Karpas-422 (cell line): ENCODE results near the gene TRMU. TPM values are rescaled to one million over a fixed set of nuclear protein-coding genes. Genes with fewer than 3 reads are reported as not detected.

ENCODE experiments used
- DNase-seq: peaks from one replicate; pipeline ENCODE4 v3.0.0-alpha.2; 2015
- H2AFZ ChIP-seq: fragments of 200-600 bp; sonication (generic); 2 replicates; pipeline ENCODE4 v1.6.1; 2014; ENCODE audit warnings: antibody characterized with exemption, low read length, mixed read lengths
- H3K27ac ChIP-seq: fragments of 200-600 bp; sonication (generic); 2 replicates; pipeline ENCODE4 v1.5.1; 2014; ENCODE audit warnings: mild to moderate bottlenecking, low read length, moderate library complexity
- H3K27me3 ChIP-seq: fragments of 200-600 bp; sonication (generic); 2 replicates; pipeline ENCODE4 v1.6.1; 2014; ENCODE audit warnings: low read length, mixed read lengths
- H3K36me3 ChIP-seq: fragments of 200-600 bp; sonication (generic); 2 replicates; pipeline ENCODE4 v1.6.1; 2014; ENCODE audit warnings: low read length, mixed read lengths; ENCODE audit not compliant: insufficient read depth
- H3K4me1 ChIP-seq: fragments of 200-600 bp; sonication (generic); 2 replicates; pipeline ENCODE4 v1.6.1; 2014; ENCODE audit warnings: mild to moderate bottlenecking, low read length, mixed read lengths
- H3K4me2 ChIP-seq: fragments of 200-600 bp; sonication (generic); 2 replicates; pipeline ENCODE4 v1.6.1; 2014; ENCODE audit warnings: low read length, low read depth, mild to moderate bottlenecking; ENCODE audit not compliant: poor library complexity, severe bottlenecking
- H3K4me3 ChIP-seq: fragments of 200-600 bp; sonication (generic); 2 replicates; pipeline ENCODE4 v1.5.1; 2014; ENCODE audit warnings: mild to moderate bottlenecking, antibody characterized with exemption, low read length, mixed read lengths
- H3K79me2 ChIP-seq: fragments of 200-600 bp; sonication (generic); 2 replicates; pipeline ENCODE4 v1.6.1; 2014; ENCODE audit warnings: mild to moderate bottlenecking, low read length, mixed read lengths
- H3K9ac ChIP-seq: fragments of 200-600 bp; sonication (generic); 2 replicates; pipeline ENCODE4 v1.6.0; 2014; ENCODE audit warnings: low read length
- H3K9me2 ChIP-seq: fragments of 200-600 bp; sonication (generic), shearing (Covaris generic); replicated peaks from 2 replicates; pipeline ENCODE4 v1.6.0; 2014; ENCODE audit warnings: mild to moderate bottlenecking, low read length, moderate library complexity; ENCODE audit not compliant: insufficient read depth
- H3K9me3 ChIP-seq: fragments of 300-700, 200-600 bp; sonication (generic); 2 replicates; pipeline ENCODE4 v1.6.1; 2014; ENCODE audit warnings: low read length, mixed read lengths
- H4K20me1 ChIP-seq: fragments of 200-600 bp; sonication (generic); 2 replicates; pipeline ENCODE4 v1.6.1; 2014; ENCODE audit warnings: mild to moderate bottlenecking, antibody characterized with exemption, low read length, low read depth; ENCODE audit not compliant: insufficient read depth
- total RNA-seq: library from RNA; depleted of rRNA; stranded (reverse); fragments of >200 nt; shearing (Covaris generic); gene quantifications from 2 replicates; pipeline ENCODE4 v1.2.3, GENCODE V29; 2014; ENCODE audit warnings: low replicate concordance

The TRMU gene
- total RNA-seq, 1 experiment from 2014 or later: 48.4 TPM

- Histone ChIP-seq H3K4me3 (no peak overlapping the region), H3K4me2 (no peak overlapping the region), H3K79me2 (no peaks in the 10 kb centered on the region), H3K9me3 (no peaks in the 10 kb centered on the region), H3K9ac (no peak overlapping the region), H2AFZ (no peak overlapping the region), H4K20me1 (0 out of 2 replicates have a peak, but pooled peaks cover 4% of the 10 kb centered on the region), H3K4me1 (peaks cover 18% of the 10 kb centered on the region), H3K27ac (no peak overlapping the region), H3K36me3 (no peaks in the 10 kb centered on the region), H3K9me2 (no peaks in the 10 kb centered on the region), H3K27me3 (no peaks in the 10 kb centered on the region)
- no peak for DNase-seq
These were observed 33.6 kb downstream of the TRMU start for GRCh38 chr22:46368871-46369715.

GRCh38 chr22:46369716-46370583 lies 34.4 kb downstream of the TRMU start:
- no peaks in the 10 kb centered on the region for H3K9me2 ChIP-seq
- no peaks in the 10 kb centered on the region for H3K79me2 ChIP-seq
- H3K27me3 ChIP-seq: no peaks in the 10 kb centered on the region
- H3K4me3 ChIP-seq: no peak overlapping the region
- H3K4me1 ChIP-seq: peaks cover 10% of the 10 kb centered on the region
- H3K27ac ChIP-seq: no peak overlapping the region
- DNase-seq: no peak
- H3K9ac ChIP-seq: no peak overlapping the region
- H4K20me1 ChIP-seq: 0 out of 2 replicates have a peak, but pooled peaks cover 4% of the 10 kb centered on the region
- H3K4me2 ChIP-seq: no peak overlapping the region
- H3K36me3 ChIP-seq: no peaks in the 10 kb centered on the region
- no peaks in the 10 kb centered on the region for H3K9me3 ChIP-seq
- no peak overlapping the region for H2AFZ ChIP-seq

GRCh38 chr22:46370584-46371291 lies 35.2 kb downstream of the TRMU start:
- peaks cover 7% of the 10 kb centered on the region for H3K4me1 ChIP-seq
- no peak for DNase-seq
- no peaks in the 10 kb centered on the region for H4K20me1 ChIP-seq
- no peaks in the 10 kb centered on the region for H3K79me2 ChIP-seq
- no peaks in the 10 kb centered on the region for H3K36me3 ChIP-seq
- no peaks in the 10 kb centered on the region for H3K9me2 ChIP-seq
- peaks cover 2% of the 10 kb centered on the region for H3K9me3 ChIP-seq
- H3K9ac ChIP-seq: no peak overlapping the region
- no peaks in the 10 kb centered on the region for H3K27me3 ChIP-seq
- H3K4me3 ChIP-seq: no peak overlapping the region
- H2AFZ ChIP-seq: no peak overlapping the region
- H3K4me2 ChIP-seq: no peak overlapping the region
- no peak overlapping the region for H3K27ac ChIP-seq

- Histone ChIP-seq H4K20me1 (no peaks in the 10 kb centered on the region), H3K79me2 (no peaks in the 10 kb centered on the region), H3K27me3 (no peaks in the 10 kb centered on the region), H2AFZ (no peak overlapping the region), H3K36me3 (no peaks in the 10 kb centered on the region), H3K4me2 (no peak overlapping the region), H3K27ac (no peak overlapping the region), H3K9me3 (peaks cover 5% of the 10 kb centered on the region), H3K9ac (no peak overlapping the region), H3K4me3 (no peak overlapping the region), H3K4me1 (peaks cover 7% of the 10 kb centered on the region), H3K9me2 (no peaks in the 10 kb centered on the region)
- no peak for DNase-seq
These were observed 36.2 kb downstream of the TRMU start for GRCh38 chr22:46371623-46372226.

- no peaks in the 10 kb centered on the region for H3K79me2 ChIP-seq
- H3K9me2 ChIP-seq: no peaks in the 10 kb centered on the region
- H2AFZ ChIP-seq: no peak overlapping the region
- no peaks in the 10 kb centered on the region for H3K27me3 ChIP-seq
- H4K20me1 ChIP-seq: no peaks in the 10 kb centered on the region
- H3K4me2 ChIP-seq: no peak overlapping the region
- no peak for DNase-seq
- no peaks in the 10 kb centered on the region for H3K36me3 ChIP-seq
- H3K27ac ChIP-seq: no peak overlapping the region
- H3K9me3 ChIP-seq: peaks cover 5% of the 10 kb centered on the region
- H3K4me3 ChIP-seq: no peak overlapping the region
- H3K4me1 ChIP-seq: no peaks in the 10 kb centered on the region
- H3K9ac ChIP-seq: no peak overlapping the region
These were observed 37.2 kb downstream of the TRMU start for GRCh38 chr22:46372686-46373085.

- Histone ChIP-seq H3K27me3 (no peaks in the 10 kb centered on the region), H3K4me1 (no peaks in the 10 kb centered on the region), H3K9me2 (no peaks in the 10 kb centered on the region), H3K27ac (no peak overlapping the region), H3K9ac (no peak overlapping the region), H3K79me2 (no peaks in the 10 kb centered on the region), H3K4me3 (no peak overlapping the region), H2AFZ (no peak overlapping the region), H4K20me1 (no peaks in the 10 kb centered on the region), H3K36me3 (no peaks in the 10 kb centered on the region), H3K4me2 (no peak overlapping the region), H3K9me3 (peaks cover 5% of the 10 kb centered on the region)
- no peak for DNase-seq
These were observed 37.6 kb downstream of the TRMU start for GRCh38 chr22:46373159-46373558.

- DNase-seq: no peak
- H3K4me3 ChIP-seq: no peak overlapping the region
These were observed 38.6 kb downstream of the TRMU start for GRCh38 chr22:46373921-46374662.

More at GRCh38 chr22:46373921-46374662, 38.6 kb downstream of the TRMU start:
- Histone ChIP-seq H3K27ac (no peak overlapping the region), H3K9me2 (no peaks in the 10 kb centered on the region), H4K20me1 (no peaks in the 10 kb centered on the region), H3K4me2 (no peak overlapping the region), H3K27me3 (no peaks in the 10 kb centered on the region), H3K4me1 (no peaks in the 10 kb centered on the region), H3K36me3 (no peaks in the 10 kb centered on the region), H3K9me3 (peaks cover 5% of the 10 kb centered on the region), H2AFZ (no peak overlapping the region), H3K9ac (no peak overlapping the region), H3K79me2 (no peaks in the 10 kb centered on the region)
